HG03135 (cell line): ENCODE results near the gene ACTR8.
A peak's percentile ranks its signal among the peaks of the same experiment; 100 is the strongest.
"Not testable (repeated sequence)": the region's sequence is repeated elsewhere in the genome, so short reads cannot be mapped to it uniquely, and the experiment has no call there.

Experiments
- ATAC-seq: cut with Tn5 transposase; IDR thresholded peaks from one replicate; pipeline ENCODE4 v1.9.1; 2021; ENCODE audit warnings: mild to moderate bottlenecking, moderate library complexity; ENCODE audit not compliant: unreplicated experiment

Gene ACTR8, protein sequence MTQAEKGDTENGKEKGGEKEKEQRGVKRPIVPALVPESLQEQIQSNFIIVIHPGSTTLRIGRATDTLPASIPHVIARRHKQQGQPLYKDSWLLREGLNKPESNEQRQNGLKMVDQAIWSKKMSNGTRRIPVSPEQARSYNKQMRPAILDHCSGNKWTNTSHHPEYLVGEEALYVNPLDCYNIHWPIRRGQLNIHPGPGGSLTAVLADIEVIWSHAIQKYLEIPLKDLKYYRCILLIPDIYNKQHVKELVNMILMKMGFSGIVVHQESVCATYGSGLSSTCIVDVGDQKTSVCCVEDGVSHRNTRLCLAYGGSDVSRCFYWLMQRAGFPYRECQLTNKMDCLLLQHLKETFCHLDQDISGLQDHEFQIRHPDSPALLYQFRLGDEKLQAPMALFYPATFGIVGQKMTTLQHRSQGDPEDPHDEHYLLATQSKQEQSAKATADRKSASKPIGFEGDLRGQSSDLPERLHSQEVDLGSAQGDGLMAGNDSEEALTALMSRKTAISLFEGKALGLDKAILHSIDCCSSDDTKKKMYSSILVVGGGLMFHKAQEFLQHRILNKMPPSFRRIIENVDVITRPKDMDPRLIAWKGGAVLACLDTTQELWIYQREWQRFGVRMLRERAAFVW

DNA sequence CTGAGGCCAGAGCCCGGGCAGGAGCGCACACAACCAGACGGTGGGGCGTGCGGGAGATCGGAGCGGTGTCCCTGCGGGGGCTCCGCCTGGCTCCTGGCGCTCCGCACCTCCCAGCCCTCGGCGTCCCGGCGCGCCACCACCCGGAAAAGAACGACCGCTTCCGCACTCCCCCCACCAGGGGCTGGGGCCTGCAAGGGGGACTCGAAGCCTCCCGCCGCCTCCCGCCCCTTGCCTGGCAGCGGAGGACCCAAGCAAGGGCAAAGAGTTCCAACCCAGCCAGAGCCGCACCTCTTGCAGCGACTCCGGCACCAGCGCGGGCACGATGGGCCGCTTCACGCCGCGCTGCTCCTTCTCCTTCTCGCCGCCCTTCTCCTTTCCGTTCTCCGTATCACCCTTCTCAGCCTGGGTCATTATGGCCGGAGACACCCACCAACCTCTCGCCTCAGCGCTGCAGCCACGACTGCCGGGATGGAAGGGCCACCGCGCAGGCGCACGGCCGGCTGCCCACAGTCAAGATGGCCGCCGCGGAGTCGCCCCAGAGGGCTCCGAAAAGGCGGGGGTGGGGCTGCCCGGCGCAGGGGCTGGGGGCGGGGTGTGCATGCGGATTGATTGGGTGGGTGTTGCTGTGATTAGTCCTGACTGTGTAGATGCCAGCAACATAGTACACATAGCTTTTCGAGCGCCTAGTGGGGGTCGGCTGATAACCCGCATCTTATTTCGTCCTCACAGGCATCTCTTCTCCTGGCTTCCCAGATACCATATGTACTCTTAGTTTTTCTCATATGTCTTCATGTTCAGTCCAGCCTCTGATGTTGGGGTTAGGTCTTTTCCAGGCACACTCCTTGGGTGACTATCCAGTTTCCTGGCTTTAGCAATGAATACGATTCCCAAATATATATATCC, at the start of gene ACTR8:
ACTR8 (minus strand) TSS at position 462 of the 903 bp plus-strand sequence; CDS start at position 411, 51 bp downstream.
- peak; percentile 84 for ATAC-seq

DNA sequence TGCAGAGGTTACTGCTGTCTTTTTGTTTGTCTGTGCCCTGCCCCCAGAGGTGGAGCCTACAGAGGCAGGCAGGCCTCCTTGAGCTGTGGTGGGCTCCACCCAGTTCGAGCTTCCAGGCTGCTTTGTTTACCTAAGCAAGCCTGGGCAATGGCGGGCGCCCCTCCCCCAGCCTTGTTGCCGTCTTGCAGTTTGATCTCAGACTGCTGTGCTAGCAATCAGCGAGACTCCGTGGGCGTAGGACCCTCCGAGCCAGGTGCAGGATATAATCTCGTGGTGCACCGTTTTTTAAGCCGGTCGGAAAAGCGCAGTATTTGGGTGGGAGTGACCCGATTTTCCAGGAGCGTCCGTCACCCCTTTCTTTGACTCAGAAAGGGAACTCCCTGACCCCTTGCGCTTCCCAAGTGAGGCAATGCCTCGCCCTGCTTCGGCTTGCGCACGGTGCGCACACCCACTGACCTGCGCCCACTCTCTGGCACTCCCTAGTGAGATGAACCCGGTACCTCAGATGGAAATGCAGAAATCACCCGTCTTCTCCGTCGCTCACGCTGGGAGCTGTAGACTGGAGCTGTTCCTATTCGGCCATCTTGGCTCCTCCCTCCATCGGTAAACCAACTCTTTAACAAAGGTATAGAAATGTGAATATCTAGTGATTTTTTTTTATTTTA, 45.4 kb upstream of the ACTR8 start:
- not testable (repeated sequence) for ATAC-seq

DNA sequence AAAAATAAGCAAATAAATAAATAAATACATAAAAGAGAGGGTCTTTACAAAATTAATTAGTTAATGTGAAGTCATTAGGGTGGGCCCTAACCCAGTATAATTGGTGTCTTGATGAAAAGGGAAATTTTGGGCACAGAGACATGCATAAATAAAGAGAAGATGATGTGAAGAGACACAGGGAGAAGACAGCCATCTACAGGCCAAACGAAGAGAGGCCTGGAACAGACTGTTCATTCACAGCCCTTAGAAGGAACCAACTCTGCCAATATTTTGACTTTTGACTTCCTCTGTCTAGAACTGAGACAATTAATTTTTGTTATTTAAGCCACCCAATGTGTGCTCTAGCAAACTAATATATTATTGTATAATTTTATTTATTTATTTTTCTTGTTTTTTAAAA, 39.3 kb upstream of the ACTR8 start:
- no peak for ATAC-seq

DNA sequence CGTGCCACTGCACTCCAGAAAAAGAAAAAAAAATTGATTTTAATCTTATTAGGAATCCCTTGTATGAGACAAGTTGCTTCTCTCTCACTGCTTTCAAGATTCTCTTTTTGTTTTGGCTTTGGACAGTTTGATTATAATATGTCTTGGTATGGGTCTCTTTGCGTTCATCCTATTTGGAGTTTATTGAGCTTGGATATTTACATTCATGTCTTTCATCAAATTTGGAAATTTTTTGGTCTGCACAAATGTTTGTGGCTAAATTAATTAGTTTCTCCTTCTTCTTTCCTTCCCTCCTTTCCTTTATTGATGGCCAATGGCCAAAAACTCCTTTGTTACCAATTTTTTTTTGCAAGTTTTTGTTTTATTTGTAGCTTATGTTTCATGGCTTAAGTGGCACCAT, 37.8 kb upstream of the ACTR8 start:
- ATAC-seq: no peak

DNA sequence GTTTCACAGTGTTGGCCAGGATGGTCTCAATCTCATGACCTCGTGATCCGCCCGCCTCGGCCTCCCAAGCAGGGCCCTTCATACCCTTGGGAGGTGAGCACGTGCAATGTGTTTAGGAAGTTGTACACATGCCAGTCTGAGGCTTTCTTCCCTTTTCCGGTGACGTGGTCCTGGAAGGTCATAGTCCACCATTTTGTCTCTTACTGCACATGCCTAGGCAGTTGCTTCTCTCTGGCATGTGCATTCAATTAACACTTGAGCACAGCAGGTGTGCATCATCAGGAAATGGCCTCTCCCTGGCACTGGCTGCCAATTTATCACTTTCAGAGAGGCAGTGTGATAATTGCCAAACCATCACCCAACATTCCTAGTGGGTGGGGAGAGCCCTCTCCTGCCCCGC, 31.4 kb upstream of the ACTR8 start:
- no peak for ATAC-seq

DNA sequence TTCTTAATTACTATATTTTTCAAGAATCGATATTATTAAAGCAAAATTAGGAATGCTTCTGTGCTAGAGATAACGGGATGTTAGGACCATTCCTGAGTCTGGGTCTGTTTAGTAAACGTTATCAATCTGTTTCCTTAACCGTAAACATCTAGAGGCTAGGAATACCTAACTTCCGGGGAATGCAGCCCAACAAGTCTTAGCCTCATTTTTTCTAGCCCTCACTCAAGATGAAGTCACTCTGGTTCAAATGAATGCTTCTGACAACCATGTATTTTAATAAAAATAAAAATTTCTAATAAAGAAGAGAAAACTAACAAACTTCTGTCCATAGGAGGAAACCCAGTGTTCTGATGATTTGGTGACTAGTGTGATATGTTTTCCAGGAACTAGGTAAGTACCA, 20.8 kb upstream of the ACTR8 start:
- ATAC-seq: no peak

DNA sequence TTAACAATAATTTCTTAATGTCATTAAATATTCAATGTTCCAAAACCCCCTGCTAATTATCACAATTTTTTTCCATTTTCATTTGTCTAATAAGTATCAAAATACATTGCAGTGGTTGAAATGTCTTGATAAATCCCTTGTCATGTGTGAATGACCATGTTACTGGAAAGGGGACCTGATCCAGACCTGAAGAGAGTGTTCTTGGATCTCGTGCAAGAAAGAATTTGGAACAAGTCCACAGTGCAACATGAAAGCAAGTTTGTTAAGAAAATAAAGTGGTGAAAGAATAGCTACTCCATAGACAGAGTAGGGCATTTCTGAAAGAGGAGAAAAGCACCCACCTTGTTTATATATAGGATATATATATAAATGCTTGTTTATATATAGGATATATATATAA, 20.1 kb upstream of the ACTR8 start:
- ATAC-seq: no peak

DNA sequence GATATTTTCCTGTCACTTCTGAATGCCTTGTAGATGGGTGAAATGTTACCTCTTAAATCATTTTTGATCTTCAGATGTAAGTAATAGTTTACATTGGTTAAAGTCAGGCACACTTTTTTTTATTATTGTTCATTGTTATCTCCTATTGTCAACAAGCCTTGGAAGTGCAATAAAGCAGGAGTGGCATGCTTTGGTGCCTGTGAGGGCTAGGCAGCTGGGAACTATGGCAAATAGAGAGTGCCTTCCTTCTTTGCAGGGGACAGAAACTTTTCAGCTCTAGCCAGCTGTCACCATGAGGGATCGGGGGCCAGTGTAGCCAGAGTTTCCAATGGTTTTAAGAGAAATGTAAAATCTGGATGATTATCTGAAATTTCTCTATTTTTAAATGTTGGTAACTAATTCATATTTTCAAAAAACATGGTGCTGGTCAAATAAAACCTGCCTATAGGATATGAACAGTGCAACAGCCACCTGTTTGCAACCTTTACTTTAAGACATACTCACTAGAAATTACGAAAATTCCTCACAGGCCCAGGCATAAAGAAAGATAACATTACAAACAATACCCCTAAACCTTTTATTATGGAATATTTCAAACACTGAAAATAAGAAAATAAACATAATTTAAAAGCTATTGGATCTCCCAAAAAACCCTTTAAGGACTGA, 18.8 kb upstream of the ACTR8 start:
- ATAC-seq: no peak

DNA sequence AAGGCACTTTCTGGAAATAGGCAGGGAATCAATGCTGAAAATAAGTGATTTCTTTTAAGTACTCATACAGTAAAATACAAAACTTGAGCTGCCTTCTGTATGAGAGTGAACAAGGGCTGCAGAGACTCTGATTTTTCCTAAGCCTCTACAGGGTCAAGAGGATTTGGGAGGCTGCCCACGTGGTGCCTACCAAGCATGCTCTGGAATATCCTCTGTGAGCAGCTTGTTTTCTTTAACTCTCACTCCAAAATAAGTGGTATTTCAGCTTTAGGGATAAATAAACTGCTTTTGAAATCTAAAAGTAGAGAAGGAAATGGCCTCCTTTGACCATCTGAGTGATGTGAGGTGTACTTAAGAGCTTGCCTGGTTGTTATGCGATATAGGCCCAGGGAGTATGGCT, 17.8 kb upstream of the ACTR8 start:
- no peak for ATAC-seq

DNA sequence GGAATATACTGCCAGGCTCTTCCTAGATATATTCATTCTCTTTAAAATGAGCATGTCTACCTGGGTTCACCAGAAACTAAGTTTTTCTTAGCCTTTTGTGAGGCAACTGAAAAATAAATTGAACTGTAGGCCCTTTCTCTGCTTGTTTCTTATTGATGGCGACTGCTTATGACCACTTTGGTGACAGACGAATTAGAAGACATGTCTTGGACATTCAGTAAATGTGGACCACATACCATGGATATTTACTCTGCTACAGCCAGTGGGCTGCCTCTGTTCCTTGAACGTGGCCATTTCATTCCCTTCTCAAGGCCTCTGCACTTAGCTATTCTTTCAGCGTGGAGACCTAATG, 10.3 kb upstream of the ACTR8 start:
- ATAC-seq: no peak

DNA sequence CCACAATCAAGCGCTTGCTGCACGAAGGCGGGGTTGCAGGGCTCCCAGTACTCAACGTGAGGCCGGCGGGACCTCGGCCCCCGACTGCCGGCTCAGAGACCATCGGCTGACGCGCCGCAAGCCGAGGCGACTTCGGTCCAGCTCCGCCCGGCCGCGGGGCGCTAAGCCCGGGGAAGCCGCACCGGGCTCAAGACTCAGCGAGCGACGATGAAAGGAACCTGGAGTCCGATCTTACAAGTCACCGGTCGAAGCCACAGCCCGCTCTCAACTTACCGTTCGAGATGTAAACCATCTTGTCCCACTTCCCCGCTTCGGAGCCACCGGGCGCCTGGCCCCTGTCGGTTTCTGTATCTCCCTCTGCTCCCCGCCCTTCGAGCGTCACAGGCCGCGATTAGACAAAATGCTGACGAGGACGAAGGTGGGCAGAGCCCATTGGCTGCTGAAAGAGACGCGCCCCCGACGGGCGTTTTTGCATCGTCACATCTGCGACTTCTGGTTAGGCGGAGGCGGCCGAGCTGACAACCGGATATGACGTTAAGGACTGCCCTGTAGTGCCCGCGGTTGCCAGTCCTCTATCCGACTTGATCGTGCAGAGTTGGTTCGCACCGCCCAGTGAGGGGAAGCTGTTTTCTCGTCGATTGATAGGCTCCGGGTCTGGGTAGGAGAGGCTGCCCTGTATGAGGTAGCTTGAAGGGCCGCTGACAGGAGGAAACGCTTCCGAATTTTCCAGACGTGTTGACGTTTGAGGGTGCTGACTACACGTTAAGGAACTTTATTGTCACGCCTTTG, 9.7 kb upstream of the ACTR8 start, which contains the start of gene SELENOK:
SELENOK (minus strand) TSS at position 363 of the 789 bp plus-strand sequence.
- peak; percentile 97 for ATAC-seq

DNA sequence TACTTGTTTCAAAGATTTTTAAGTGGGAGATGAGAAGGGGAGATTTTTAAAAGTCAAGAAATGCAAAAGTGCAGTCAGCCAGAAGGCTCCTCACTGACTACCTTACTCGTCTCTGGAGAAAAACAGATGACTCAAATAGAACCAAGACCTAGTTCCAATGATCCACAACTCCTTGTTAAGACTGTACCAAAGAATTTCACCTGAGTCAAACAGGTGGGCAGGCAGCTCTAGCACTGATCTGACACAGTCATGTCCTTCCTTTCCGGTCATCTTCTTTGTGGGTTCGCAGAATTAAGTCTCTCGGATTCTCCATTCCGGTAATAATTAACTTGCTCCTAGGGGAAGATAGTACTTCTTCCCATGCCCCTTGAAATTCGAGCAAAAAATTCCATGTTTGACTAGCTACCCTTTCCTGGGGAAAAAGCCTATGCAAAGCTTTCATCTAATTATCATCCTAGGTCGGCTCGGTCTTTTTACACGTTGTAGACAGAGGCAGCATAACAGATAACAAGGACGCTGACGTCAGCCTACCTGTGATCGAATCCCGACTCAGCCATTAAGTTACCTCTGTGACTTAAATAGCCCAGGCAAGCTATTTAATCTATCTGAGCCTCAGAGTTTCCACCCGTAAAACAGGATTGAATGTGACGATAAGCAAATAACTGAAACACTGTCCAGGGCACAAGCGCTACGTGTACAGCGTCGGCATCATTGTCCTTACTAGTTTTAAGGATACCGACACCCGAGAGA, 8.9 kb upstream of the ACTR8 start:
- ATAC-seq: no peak

DNA sequence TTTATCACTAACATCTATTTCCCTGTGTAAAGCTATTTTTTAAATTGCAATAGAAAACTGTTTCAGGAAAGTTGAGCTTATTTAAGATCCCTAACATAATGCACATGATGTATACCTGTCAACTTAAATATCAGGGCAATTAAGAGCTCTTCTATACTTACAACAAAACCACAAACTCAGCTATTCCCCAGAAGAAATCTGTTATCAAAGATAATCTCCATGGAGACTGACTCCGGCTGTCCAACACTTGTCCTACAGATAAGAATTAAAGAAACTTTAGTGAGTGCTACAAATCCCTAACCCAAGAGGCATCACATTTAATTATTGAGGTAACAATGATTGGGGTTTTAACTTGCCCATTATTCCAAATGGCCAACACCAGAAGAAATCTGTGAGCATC, 6.3 kb upstream of the ACTR8 start:
- no peak for ATAC-seq

DNA sequence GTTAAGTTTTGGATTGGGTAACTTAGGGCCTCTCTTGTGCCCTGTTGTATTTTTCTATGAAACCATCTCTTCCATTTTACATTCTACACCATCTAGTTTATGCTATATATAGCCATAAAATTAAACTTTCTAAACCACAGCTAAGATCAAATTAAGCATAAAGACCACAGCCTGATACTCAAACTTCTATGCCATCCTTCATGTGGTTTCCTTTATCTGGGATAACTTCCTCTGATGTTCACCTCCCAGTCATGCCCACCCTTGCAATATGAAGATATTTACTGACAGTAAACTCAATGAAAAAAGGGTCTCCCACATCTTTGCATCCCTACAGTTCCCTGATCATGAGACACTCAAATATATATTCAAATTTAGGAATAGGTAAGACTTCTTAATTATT, 5.5 kb upstream of the ACTR8 start:
- no peak for ATAC-seq

DNA sequence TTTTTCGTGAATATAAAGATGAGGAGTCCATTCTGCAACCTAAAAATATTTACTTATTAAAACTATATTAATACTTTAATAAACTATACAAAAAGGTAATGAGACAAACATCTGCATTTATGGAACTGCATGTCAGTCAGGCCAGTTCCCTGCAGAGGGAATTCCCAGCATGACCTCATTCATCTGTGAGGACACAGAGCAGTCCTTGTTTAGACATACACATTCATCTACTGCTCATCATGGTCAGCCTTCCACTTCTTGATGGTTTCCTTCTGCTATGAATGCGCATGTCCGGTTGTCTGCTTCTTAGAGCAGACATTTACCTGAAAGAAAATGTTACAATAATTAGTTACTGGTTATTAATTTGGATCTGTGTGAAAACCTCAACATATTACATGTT, 3.3 kb upstream of the ACTR8 start:
- ATAC-seq: no peak

DNA sequence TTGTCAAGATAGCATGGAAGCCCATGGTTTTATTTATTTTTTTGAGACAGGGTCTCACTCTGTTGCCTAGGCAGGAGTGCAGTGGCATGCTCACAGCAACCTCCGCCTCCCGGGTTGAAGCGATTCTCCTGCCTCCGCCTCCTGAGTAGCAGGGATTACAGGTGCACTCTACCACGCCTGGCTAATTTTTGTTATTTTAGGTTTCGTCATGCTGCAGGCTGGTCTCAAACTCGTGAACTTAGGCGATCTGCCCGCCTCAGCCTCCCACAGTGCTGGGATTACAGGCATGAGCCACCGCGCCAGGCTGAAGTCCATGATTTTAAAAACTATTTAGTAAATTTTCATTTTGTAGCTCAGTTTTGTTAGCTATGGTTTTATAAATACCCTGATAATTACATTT, 2.7 kb upstream of the ACTR8 start:
- ATAC-seq: no peak

DNA sequence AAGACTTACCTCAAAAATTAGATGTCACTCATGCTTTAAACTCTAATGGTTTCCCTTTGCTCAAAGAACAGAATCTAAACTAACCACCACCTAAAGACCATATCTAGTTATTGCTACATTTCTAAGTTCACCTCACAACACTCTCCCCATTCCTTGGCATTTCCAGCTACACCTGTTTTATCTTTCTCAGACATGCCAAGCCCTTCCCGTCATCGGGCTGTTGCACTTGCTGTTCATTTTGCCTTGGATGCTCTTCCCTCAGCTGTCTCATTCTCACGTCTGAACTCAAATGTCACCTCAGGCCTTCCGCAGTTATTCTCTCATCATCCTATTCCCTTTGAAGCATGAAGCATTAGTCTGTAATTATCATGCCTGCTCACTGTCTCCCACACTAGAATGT, 1.1 kb upstream of the ACTR8 start:
- ATAC-seq: no peak

DNA sequence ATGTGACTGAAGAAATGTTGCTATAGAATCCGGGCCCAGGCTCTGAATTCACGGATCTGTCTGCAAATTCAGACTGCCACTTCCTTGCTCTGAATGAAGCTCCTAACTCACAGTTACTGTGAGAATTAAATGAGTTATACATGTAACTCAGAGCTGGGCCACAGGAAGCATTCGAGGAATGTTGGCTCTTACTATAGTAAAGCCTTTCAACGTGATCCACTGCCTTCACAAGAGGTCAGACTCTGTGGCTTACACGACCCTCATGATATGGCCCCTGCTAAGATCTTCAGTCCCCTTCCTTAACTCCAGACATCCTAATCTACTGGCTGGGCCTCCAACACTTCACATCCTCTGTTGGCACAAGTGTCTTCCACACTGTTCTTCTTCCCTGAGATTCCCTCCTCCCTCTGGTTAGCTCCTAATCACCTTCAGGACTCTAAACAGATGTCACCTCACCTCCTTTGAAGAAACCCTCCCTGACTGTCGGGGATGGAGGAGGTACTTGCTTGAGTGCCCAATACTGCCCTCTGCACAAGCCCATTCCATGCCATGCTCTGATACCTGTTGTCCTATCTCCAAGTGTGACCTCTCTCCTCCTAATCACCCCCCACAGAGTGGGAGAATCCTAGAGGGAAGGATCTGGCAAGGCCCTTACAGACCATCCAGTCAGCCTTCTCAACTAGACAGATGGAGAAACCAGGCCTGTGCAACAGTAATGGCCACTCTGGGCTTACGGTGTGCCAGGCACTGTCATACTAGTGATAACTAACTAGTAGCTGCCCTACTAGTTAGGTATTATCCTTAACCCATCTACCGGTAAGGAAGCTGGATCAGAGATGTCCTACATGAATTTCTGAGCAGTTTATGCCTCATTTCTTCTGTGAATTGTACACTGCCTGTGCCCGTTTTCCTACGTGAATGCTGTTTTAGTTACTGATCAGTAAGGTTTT, 1.3 kb downstream of the ACTR8 start:
- ATAC-seq: no peak
